ENCODE measurements around the gene LMBRD1.

DNA sequence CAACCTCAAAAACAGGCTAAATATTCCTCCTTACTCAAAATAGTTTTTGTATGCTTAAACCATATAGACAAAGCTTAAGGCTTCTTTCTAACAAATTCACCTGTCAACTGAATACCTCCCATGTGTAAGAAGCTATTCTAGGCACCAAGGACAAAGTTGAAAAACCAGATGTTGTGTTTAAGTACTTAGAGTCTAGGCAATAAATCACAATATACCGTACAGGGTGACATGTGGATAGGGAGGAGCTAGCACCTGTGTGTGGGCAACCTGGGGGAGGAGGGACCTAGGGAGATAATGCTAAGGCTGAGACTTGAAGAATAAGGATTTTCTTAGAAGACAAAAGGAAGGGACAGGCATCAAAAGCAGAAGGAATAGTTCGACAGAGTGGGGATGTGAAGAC is 123.5 kb downstream of the LMBRD1 start:
- TF ChIP-seq POLR2A (IDR thresholded peaks at IDR 0.05; ENCODE audit: low read depth, low read length): no peak
- TF ChIP-seq, protein P1, sequence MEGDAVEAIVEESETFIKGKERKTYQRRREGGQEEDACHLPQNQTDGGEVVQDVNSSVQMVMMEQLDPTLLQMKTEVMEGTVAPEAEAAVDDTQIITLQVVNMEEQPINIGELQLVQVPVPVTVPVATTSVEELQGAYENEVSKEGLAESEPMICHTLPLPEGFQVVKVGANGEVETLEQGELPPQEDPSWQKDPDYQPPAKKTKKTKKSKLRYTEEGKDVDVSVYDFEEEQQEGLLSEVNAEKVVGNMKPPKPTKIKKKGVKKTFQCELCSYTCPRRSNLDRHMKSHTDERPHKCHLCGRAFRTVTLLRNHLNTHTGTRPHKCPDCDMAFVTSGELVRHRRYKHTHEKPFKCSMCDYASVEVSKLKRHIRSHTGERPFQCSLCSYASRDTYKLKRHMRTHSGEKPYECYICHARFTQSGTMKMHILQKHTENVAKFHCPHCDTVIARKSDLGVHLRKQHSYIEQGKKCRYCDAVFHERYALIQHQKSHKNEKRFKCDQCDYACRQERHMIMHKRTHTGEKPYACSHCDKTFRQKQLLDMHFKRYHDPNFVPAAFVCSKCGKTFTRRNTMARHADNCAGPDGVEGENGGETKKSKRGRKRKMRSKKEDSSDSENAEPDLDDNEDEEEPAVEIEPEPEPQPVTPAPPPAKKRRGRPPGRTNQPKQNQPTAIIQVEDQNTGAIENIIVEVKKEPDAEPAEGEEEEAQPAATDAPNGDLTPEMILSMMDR (conservative IDR thresholded peaks at IDR 0.05; ENCODE audit: low read depth, low read length): no peak
